Uterus (tissue), 2 donors: ENCODE results near the gene ZBP1.

Experiments used
- CTCF ChIP-seq, 4 experiments: fragments of 200-600 bp in 2 of 4; fragments of 450-650 bp in 2 of 4; sonication (generic) in 2 of 4; IDR thresholded peaks; one replicate each; pipeline ENCODE4 v1.5.1; 2016 to 2019; ENCODE audit warnings: antibody characterized with exemption in 4 of 4, mild to moderate bottlenecking in 2 of 4, moderate library complexity in 1 of 4
- POLR2A ChIP-seq, 2 donors: fragments of 450-650 bp; IDR thresholded peaks; one replicate each; pipeline ENCODE4 v1.6.1; 2016; ENCODE audit warnings: antibody characterized with exemption in 2 of 2, mild to moderate bottlenecking in 1 of 2, moderate library complexity in 1 of 2

DNA sequence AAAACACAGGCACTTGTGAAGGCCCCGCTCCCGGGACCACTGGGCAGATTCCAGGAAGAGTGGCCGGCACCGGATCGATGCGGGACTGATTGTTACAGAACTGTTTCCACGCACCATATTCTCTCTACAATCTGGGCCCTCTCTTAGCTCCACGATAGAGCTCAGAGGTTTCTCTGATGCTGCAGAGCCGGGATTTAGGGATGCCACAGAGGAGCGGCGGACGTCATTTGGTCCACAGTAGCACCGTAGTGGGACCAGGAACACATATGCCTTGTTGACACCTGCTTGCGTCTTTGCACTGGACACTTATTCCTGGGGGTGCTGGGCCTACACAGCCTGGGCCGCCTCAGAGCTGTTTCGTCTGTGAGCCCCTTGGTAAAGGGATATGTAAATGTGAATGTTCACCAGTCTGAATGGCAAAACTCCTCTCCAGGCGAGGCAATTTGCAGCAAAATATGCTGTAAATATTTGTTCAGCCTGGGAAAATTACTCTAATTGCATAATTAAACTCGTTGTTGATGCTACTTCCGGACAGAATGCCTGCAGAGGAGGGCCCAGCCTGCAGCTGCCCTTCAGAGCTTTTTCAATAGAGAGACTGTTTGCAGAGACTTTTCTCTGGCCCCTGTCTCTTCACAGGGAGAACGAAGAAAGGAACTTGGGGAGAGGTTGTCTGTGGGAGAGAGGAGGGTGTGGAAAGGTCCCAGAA lies 49.9 kb downstream of the ZBP1 start:
- TF ChIP-seq CTCF (IDR thresholded peaks at IDR 0.05) (no peak), POLR2A (IDR thresholded peaks at IDR 0.05) (no peak)
